ENCODE data around the gene ST6GALNAC5. TPM values are rescaled to one million over a fixed set of nuclear protein-coding genes. Genes with fewer than 3 reads are reported as not detected.

The ST6GALNAC5 gene
- polyA plus RNA-seq, 1 experiment = 3.0 TPM

DNA sequence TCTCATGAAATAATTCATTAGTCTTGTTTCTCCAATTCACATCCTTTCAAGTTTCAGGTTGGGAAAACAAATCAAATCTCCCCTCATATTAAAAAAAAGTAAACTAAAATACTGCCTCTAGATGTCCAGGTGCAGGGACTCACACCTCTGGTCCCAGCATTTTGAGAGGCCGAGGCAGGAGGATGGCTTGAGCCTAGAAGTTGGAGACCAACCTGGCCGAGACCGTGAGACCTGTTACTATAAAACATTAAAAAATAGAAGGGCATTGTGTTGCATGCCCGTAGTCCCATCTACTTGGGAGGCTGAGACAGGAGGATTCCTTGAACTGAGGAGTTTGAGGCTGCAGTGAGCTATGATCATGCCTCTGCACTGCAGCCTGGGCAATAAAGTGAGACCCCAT is 61.9 kb downstream of the ST6GALNAC5 start:
- CTCF ChIA-PET = interaction anchor here (0.6 to 0.7 kb wide), 2 partner anchors 197 to 1075 kb away, joined by 3 read pairs; no protein-coding TSS in a partner anchor
- POLR2A ChIA-PET = no interaction called here
- H3K36me3 ChIP-seq (ENCODE audit: control insufficient read depth, insufficient read depth, low read length) = no peaks in the 10 kb centered on the region
- H3K4me3 ChIP-seq (ENCODE audit: low read depth, low read length) = no peak overlapping the region
- no peaks in the 10 kb centered on the region; the same call in 1 of the 2 replicates for H3K27me3 ChIP-seq (ENCODE audit: control insufficient read depth, insufficient read depth, low read length)
- TF ChIP-seq, protein P1, sequence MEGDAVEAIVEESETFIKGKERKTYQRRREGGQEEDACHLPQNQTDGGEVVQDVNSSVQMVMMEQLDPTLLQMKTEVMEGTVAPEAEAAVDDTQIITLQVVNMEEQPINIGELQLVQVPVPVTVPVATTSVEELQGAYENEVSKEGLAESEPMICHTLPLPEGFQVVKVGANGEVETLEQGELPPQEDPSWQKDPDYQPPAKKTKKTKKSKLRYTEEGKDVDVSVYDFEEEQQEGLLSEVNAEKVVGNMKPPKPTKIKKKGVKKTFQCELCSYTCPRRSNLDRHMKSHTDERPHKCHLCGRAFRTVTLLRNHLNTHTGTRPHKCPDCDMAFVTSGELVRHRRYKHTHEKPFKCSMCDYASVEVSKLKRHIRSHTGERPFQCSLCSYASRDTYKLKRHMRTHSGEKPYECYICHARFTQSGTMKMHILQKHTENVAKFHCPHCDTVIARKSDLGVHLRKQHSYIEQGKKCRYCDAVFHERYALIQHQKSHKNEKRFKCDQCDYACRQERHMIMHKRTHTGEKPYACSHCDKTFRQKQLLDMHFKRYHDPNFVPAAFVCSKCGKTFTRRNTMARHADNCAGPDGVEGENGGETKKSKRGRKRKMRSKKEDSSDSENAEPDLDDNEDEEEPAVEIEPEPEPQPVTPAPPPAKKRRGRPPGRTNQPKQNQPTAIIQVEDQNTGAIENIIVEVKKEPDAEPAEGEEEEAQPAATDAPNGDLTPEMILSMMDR (IDR thresholded peaks at IDR 0.05; ENCODE audit: insufficient read depth, low read depth, low read length) = no peak
- no peak for DNase-seq (ENCODE audit: low read depth)

DNA sequence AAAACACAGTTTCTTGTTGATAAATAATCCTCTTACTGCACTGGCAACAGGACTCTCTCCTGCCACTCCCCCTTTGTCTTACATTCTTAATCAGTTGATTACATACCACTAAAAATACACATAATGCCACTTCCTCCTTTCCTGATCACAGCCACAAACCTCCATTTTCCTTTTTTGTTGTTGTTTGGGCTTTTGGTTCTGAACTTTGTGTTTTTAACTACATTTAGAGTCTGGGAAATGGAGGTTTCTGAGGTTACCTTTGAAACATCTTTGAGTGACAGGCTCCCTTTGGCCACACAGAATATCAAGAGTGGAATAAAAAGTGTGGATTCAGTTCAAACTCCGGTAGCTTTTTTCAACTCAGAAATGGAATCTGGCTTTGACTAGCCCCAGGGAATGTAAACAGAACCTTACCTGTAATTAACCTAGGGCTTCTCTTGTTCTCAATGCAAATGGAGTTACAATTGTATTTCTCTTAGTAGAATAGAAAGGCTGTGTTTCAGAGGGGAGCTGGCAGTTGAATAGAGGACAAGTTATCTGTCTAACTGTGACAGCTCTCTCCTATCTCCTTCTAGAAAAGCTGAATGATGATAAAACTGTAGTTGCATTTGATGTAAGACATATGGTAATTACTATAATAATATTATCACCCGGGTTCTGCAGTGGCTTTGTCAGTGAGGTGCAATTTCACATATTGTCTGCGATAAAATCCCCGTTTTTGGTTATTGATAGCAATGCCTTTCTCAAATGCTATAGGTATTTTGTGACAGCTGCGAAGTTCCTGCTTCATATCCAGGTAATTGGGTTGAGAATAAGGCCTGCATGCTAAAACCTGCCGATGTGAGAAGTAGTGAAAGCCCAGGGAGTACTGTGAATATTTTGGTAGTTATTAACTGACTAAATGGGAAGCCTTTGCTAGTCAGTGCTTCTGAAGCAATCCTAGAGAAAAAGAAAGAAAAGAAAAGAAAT is 66.9 kb downstream of the ST6GALNAC5 start:
- no peaks in the 10 kb centered on the region for H3K36me3 ChIP-seq (ENCODE audit: control insufficient read depth, insufficient read depth, low read length)
- ChIA-PET POLR2A (no interaction called here), CTCF (interaction anchor here (1.9 kb wide), 1 partner anchor 12 kb away, joined by 4 read pairs; no protein-coding TSS in a partner anchor)
- H3K27me3 ChIP-seq (ENCODE audit: control insufficient read depth, insufficient read depth, low read length) = no peaks in the 10 kb centered on the region; the same call in 1 of the 2 replicates
- no peak for DNase-seq (ENCODE audit: low read depth)
- TF ChIP-seq, protein P1 (IDR thresholded peaks at IDR 0.05; ENCODE audit: insufficient read depth, low read depth, low read length) = no peak
- no peak overlapping the region for H3K4me3 ChIP-seq (ENCODE audit: low read depth, low read length)

DNA sequence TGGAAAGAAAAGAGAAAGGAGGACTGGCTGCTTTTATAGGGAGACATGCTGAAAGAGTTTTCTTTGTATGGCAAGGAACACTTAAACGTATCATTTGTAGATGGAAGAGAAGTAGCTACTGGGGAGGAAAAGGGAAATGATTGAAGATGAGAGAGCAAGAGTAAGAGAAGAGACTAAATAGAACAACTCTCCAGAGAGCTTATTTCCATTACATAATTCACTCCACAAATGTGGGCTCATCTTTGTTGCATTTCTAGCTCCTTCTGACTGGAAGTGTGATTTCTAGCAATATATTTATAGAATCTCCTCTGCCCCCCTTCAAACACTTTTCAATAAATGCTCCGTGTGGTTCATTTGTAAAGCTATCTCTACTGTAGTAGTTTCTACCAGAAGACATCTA is 71.0 kb downstream of the ST6GALNAC5 start:
- TF ChIP-seq, protein P1 (IDR thresholded peaks at IDR 0.05; ENCODE audit: insufficient read depth, low read depth, low read length) = no peak
- Histone ChIP-seq H3K4me3 (ENCODE audit: low read depth, low read length) (no peak overlapping the region), H3K36me3 (ENCODE audit: control insufficient read depth, insufficient read depth, low read length) (no peaks in the 10 kb centered on the region), H3K27me3 (ENCODE audit: control insufficient read depth, insufficient read depth, low read length) (no peaks in the 10 kb centered on the region)
- ChIA-PET POLR2A (no interaction called here), CTCF (interaction anchor here (1.5 kb wide), 1 partner anchor 85 kb away, joined by 3 read pairs; no protein-coding TSS in a partner anchor)
- DNase-seq (ENCODE audit: low read depth) = no peak

DNA sequence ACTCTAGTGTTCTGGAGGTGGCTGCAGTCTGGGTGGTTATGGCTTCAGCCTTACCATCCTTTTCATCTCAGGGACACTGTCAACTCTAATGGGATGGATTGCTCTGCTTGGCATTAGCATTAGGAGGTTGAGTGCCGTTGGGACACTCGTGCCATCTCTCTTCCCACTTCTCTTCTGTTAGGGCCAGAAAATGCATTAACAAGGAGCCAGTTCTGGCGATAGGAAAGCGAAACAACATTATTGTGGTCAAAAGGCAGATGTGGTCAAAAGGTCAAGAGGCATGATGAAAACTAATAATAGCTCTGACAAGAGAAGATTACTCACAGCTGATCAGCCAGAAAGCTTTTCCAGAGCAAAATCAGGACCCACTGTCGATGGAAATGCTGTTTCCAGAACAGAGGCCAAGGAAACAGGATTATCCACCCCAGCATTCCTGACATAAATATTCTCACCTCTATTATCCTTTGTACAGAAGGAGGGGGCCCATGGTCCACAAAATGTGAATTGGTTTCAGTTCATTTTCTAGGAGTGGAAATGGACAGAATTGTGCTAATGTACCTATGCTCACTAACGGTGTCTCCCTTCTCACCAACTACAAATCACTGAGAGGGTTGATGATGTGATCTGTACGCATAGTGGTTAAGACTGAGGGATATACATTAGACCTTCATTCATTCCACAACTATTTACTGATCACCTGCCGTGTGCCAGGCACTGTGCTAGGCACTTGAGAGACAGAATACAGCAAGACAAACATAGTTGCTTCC is 72.0 kb downstream of the ST6GALNAC5 start:
- Histone ChIP-seq H3K4me3 (ENCODE audit: low read depth, low read length) (no peak overlapping the region), H3K36me3 (ENCODE audit: control insufficient read depth, insufficient read depth, low read length) (no peaks in the 10 kb centered on the region), H3K27me3 (ENCODE audit: control insufficient read depth, insufficient read depth, low read length) (no peaks in the 10 kb centered on the region)
- ChIA-PET CTCF (interaction anchor here (1.5 kb wide), 1 partner anchor 84 kb away, joined by 3 read pairs; no protein-coding TSS in a partner anchor), POLR2A (no interaction called here)
- TF ChIP-seq, protein P1 (IDR thresholded peaks at IDR 0.05; ENCODE audit: insufficient read depth, low read depth, low read length) = no peak
- DNase-seq (ENCODE audit: low read depth) = peak; percentile 47

DNA sequence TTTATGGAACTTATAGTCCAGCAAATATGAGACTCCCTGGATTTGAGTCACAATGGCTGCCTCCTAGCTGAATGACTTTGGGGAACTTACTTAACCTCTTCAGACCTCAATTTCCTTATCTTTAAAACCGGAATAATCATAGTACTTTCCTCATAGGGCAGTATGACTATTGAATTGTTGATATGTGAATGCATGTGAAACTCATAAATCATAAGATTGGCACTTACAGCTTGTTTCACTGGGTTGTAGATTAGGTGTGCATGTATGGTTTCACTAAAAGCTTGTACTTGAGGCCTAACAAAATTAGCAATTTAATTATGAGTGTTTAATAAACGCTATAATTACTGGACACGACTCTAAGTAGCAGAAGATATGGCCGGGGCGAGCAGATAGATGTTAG is 72.5 kb downstream of the ST6GALNAC5 start:
- ChIA-PET CTCF (interaction anchor here (1.5 kb wide), 1 partner anchor 83 kb away, joined by 3 read pairs; no protein-coding TSS in a partner anchor), POLR2A (no interaction called here)
- Histone ChIP-seq H3K4me3 (ENCODE audit: low read depth, low read length) (no peak overlapping the region), H3K27me3 (ENCODE audit: control insufficient read depth, insufficient read depth, low read length) (no peaks in the 10 kb centered on the region), H3K36me3 (ENCODE audit: control insufficient read depth, insufficient read depth, low read length) (no peaks in the 10 kb centered on the region)
- no peak for DNase-seq (ENCODE audit: low read depth)
- TF ChIP-seq, protein P1 (IDR thresholded peaks at IDR 0.05; ENCODE audit: insufficient read depth, low read depth, low read length) = no peak
